ENCODE data around the gene FAU. TPM values are rescaled to one million over a fixed set of nuclear protein-coding genes. Genes with fewer than 3 reads are reported as not detected.

FAU gene
- total RNA-seq, 4 donors from 2014 or later = 353 to 521 (median 436) TPM

- intact Hi-C loops (cut with DNase I; ENCODE audit: low total_unique reads) (no loop called here), in situ Hi-C loops (cut with MboI; ENCODE audit: low sequenced_read_pairs in 4 of 4) (no loop called here)
- no peaks in the 10 kb centered on the region for H3K9me3 ChIP-seq
Measured at GRCh38 chr11:65078786-65079342, 43.1 kb downstream of the FAU start.

GRCh38 chr11:65078151-65078550, 43.8 kb downstream of the FAU start:
- intact Hi-C loops (cut with DNase I; ENCODE audit: low total_unique reads) = no loop called here
- TF ChIP-seq POLR2A (IDR thresholded peaks at IDR 0.05) = no peak
- peak in 4 of 5 experiments; percentile 26 to 50 (median 38) for TF ChIP-seq CTCF (IDR thresholded peaks at IDR 0.05 in 4 of 5, conservative IDR thresholded peaks at IDR 0.05 in 1 of 5)
- Histone ChIP-seq H3K36me3 (no peaks in the 10 kb centered on the region), H3K4me3 (no peak overlapping the region), H3K9me3 (no peaks in the 10 kb centered on the region), H3K4me1 (peaks cover 0 to 2% of the 10 kb centered on the region in 2 donors), H3K27ac (no peak overlapping the region), H3K27me3 (no peaks in the 10 kb centered on the region)
- DNase-seq (no peak), ATAC-seq (peak in 1 of 2 donors; percentile 62)
- in situ Hi-C loops (cut with MboI; ENCODE audit: low sequenced_read_pairs in 4 of 4) = no loop called here

More at GRCh38 chr11:65078786-65079342, 43.1 kb downstream of the FAU start:
- ATAC-seq (no peak), DNase-seq (no peak)
- H3K4me3 ChIP-seq = no peak overlapping the region
- H3K27me3 ChIP-seq = no peaks in the 10 kb centered on the region
- H3K36me3 ChIP-seq = no peaks in the 10 kb centered on the region
- H3K27ac ChIP-seq = no peak overlapping the region
- TF ChIP-seq POLR2A (IDR thresholded peaks at IDR 0.05) (no peak), CTCF (IDR thresholded peaks at IDR 0.05 in 4 of 5, conservative IDR thresholded peaks at IDR 0.05 in 1 of 5) (no peak)
- H3K4me1 ChIP-seq = peaks cover 6 to 8% of the 10 kb centered on the region in 2 donors

GRCh38 chr11:65077451-65077850, 44.5 kb downstream of the FAU start:
- DNase-seq (no peak), ATAC-seq (no peak)
- Histone ChIP-seq H3K27me3 (no peaks in the 10 kb centered on the region), H3K4me3 (no peak overlapping the region), H3K36me3 (no peaks in the 10 kb centered on the region), H3K9me3 (no peaks in the 10 kb centered on the region), H3K4me1 (no peaks in the 10 kb centered on the region), H3K27ac (no peak overlapping the region)
- TF ChIP-seq CTCF (IDR thresholded peaks at IDR 0.05 in 4 of 5, conservative IDR thresholded peaks at IDR 0.05 in 1 of 5) (no peak), POLR2A (IDR thresholded peaks at IDR 0.05) (no peak)
- intact Hi-C loops (cut with DNase I; ENCODE audit: low total_unique reads) (no loop called here), in situ Hi-C loops (cut with MboI; ENCODE audit: low sequenced_read_pairs in 4 of 4) (no loop called here)

GRCh38 chr11:65072631-65072966, 49.3 kb downstream of the FAU start:
- no peaks in the 10 kb centered on the region for H3K4me1 ChIP-seq
- no peak for TF ChIP-seq CTCF (IDR thresholded peaks at IDR 0.05 in 4 of 5, conservative IDR thresholded peaks at IDR 0.05 in 1 of 5)
- no peak for TF ChIP-seq POLR2A (IDR thresholded peaks at IDR 0.05)
- in situ Hi-C loops (cut with MboI; ENCODE audit: low sequenced_read_pairs in 4 of 4) = no loop called here
- no peaks in the 10 kb centered on the region for H3K27me3 ChIP-seq
- no peaks in the 10 kb centered on the region for H3K9me3 ChIP-seq
- ATAC-seq (no peak), DNase-seq (no peak)
- H3K36me3 ChIP-seq = no peaks in the 10 kb centered on the region
- no peak overlapping the region for H3K27ac ChIP-seq
- intact Hi-C loops (cut with DNase I; ENCODE audit: low total_unique reads) = no loop called here
- no peak overlapping the region for H3K4me3 ChIP-seq
